Right lobe of liver (tissue), 4 donors: Measurements from ENCODE around the gene CDH13.

Source experiments
- POLR2A ChIP-seq: fragments of 450-650 bp; IDR thresholded peaks from one replicate; pipeline ENCODE4 v1.6.1; 2017; ENCODE audit warnings: antibody characterized with exemption, mild to moderate bottlenecking
- TF ChIP-seq, protein P1 (sequence below), 4 donors: fragments of 200-600 bp in 3 of 4; fragments of 450-650 bp in 1 of 4; IDR thresholded peaks; one replicate each; pipeline versions ENCODE4 v1.5.1 to v1.8.0; 2016 to 2022; ENCODE audit warnings: antibody characterized with exemption in 4 of 4, mild to moderate bottlenecking in 2 of 4
- donor health status: DM: no; HTN: no; CAD: no.
- donor health status: DM: no; HTN: no; CAD: no.
- donor health status: DM: no; HTN: yes; CAD: no.

DNA sequence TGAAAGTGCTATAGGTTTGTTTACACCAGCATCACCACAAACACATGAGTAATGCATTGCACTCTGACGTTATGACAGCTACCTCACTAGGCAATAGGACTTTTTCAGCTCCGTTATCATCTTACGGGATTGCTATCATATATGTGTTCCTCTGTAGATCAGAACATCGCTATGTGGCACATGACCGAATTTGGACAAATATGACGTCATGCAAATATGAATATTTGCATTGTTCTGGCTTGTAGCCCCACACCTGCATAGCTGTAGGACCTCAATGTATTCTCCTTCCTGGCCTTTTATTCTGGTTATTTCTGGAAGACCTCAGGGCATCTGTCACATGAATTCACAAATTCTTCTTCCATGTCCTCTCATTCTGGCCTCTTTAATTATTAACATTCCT is 393.2 kb downstream of the CDH13 start:
- TF ChIP-seq, protein P1, sequence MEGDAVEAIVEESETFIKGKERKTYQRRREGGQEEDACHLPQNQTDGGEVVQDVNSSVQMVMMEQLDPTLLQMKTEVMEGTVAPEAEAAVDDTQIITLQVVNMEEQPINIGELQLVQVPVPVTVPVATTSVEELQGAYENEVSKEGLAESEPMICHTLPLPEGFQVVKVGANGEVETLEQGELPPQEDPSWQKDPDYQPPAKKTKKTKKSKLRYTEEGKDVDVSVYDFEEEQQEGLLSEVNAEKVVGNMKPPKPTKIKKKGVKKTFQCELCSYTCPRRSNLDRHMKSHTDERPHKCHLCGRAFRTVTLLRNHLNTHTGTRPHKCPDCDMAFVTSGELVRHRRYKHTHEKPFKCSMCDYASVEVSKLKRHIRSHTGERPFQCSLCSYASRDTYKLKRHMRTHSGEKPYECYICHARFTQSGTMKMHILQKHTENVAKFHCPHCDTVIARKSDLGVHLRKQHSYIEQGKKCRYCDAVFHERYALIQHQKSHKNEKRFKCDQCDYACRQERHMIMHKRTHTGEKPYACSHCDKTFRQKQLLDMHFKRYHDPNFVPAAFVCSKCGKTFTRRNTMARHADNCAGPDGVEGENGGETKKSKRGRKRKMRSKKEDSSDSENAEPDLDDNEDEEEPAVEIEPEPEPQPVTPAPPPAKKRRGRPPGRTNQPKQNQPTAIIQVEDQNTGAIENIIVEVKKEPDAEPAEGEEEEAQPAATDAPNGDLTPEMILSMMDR (IDR thresholded peaks at IDR 0.05): no peak
- TF ChIP-seq POLR2A: no peak
